AG04450 (cell line): ENCODE results near the gene STK17A. TPM values are rescaled to one million over a fixed set of nuclear protein-coding genes. Genes with fewer than 3 reads are reported as not detected.

Experiments
- CTCF ChIA-PET: fragments of 300-600, 350-600 bp; formaldehyde crosslinking; extraction: SDS; loops from one replicate; lab custom pipeline; 2022; ENCODE audit warnings: antibody characterized with exemption, inconsistent platforms; lab: Charles Lee
- POLR2A ChIA-PET: fragments of 350-600 bp; formaldehyde crosslinking; extraction: SDS; loops from one replicate; lab custom pipeline; 2021; ENCODE audit warnings: antibody characterized with exemption, inconsistent platforms; lab: Yijun Ruan, JAX
- DNase-seq: peaks from one replicate; pipeline ENCODE4 v3.0.0-alpha.2; 2011; ENCODE audit warnings: low read depth, low spot score
- H3K27ac ChIP-seq: one replicate; pipeline ENCODE4 v1.5.1; 2012; ENCODE audit warnings: low read depth, low read length, control low read depth
- H3K27me3 ChIP-seq: one replicate; pipeline ENCODE4 v1.6.0; 2012; ENCODE audit warnings: low read length; ENCODE audit not compliant: control insufficient read depth, insufficient read depth
- H3K4me3 ChIP-seq: 2 replicates; pipeline ENCODE4 v1.5.1; 2011; ENCODE audit warnings: mild to moderate bottlenecking, low read depth, low read length, control low read depth
- H3K9me3 ChIP-seq: 2 replicates; pipeline ENCODE4 v1.5.1; 2012; ENCODE audit warnings: low read length; ENCODE audit not compliant: control insufficient read depth, insufficient read depth
- polyA plus RNA-seq: library from polyadenylated mRNA; depleted of rRNA; stranded (reverse); fragments of >200 nt; gene quantifications from 2 replicates; pipeline ENCODE4 v1.2.3, GENCODE V29; 2011
- TF ChIP-seq, protein P1 (sequence below): IDR thresholded peaks from 2 replicates; pipeline ENCODE4 v1.5.1; 2011; ENCODE audit warnings: low read depth, low read length, control low read depth, inconsistent platforms

The STK17A gene
- polyA plus RNA-seq, 1 experiment: 39.7 TPM

DNA sequence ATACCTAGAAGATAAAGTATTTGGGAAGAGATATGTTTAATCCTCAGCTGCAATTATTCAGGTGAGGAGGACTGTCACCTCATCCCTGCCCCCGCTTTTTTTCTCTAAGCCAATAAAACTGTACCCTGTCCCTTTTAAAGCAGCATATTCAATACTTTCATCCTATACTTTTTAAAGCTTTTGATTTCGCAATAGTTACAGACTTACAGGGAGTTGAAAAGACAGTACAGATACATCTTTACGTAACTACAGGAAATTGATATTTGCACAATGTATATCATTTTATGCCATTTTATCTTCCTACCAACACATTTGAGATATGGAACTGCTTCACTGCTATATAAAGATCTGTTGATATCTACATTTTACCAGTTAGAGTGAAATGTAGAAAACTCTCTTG lies 47.6 kb downstream of the STK17A start:
- Histone ChIP-seq H3K27ac (no peak overlapping the region), H3K9me3 (peaks cover 5% of the 10 kb centered on the region; the same call in 1 of the 2 replicates), H3K4me3 (no peak overlapping the region), H3K27me3 (no peaks in the 10 kb centered on the region)
- ChIA-PET CTCF (interaction anchor here (1.9 to 3.5 kb wide), 2 partner anchors 48 to 69 kb away, joined by 10 to 14 read pairs; partner anchors contain the start of gene STK17A), POLR2A (no interaction called here)
- TF ChIP-seq, protein P1, sequence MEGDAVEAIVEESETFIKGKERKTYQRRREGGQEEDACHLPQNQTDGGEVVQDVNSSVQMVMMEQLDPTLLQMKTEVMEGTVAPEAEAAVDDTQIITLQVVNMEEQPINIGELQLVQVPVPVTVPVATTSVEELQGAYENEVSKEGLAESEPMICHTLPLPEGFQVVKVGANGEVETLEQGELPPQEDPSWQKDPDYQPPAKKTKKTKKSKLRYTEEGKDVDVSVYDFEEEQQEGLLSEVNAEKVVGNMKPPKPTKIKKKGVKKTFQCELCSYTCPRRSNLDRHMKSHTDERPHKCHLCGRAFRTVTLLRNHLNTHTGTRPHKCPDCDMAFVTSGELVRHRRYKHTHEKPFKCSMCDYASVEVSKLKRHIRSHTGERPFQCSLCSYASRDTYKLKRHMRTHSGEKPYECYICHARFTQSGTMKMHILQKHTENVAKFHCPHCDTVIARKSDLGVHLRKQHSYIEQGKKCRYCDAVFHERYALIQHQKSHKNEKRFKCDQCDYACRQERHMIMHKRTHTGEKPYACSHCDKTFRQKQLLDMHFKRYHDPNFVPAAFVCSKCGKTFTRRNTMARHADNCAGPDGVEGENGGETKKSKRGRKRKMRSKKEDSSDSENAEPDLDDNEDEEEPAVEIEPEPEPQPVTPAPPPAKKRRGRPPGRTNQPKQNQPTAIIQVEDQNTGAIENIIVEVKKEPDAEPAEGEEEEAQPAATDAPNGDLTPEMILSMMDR: no peak
- no peak for DNase-seq

DNA sequence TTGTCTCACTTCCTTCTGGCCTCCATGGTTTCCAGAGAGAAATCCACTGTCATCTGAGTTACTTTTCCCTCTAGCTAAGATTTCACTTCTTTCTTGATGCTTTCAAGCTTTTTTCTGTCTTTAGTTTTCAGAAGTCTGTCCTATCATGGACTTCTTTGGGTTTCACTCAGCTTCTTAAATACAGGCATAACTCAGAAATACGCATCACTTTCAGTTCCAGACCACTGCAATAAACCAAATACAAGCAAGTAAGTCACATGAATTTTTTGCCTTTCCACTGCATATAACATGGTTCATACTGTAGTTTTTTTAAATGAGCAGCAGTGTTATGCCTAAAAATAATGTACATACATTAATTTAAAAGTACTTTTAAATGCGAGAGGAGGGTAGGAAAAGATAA lies 48.7 kb downstream of the STK17A start:
- peaks cover 5% of the 10 kb centered on the region; the same call in 1 of the 2 replicates for H3K9me3 ChIP-seq
- TF ChIP-seq, protein P1: no peak
- POLR2A ChIA-PET: no interaction called here
- no peak overlapping the region for H3K27ac ChIP-seq
- H3K27me3 ChIP-seq: no peaks in the 10 kb centered on the region
- DNase-seq: no peak
- CTCF ChIA-PET: interaction anchor here (0.8 kb wide), 1 partner anchor 19 kb away, joined by 3 read pairs; no protein-coding TSS in a partner anchor
- H3K4me3 ChIP-seq: no peak overlapping the region

DNA sequence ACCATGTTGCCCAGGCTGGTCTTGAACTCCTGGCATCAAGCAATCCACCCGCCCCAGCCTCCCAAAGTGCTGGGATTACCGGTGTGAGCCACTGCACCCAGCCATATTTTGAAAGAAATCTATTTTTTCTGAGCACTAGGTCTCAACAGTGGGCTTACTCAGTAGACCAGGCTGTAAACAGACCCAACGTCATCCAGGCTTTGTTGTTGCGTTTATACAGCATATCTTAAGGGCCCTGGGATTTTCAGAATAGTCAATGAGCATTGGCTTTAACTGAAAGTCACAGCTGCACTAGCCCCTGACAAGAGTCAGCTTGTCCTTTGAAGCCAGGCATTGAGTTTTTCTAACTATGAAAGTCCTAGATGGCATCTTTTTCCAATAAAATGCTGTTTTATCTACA lies 49.8 kb downstream of the STK17A start:
- peaks cover 5% of the 10 kb centered on the region; the same call in 1 of the 2 replicates for H3K9me3 ChIP-seq
- TF ChIP-seq, protein P1: no peak
- no peak overlapping the region for H3K27ac ChIP-seq
- DNase-seq: no peak
- CTCF ChIA-PET: interaction anchor here (1.4 to 1.7 kb wide), 2 partner anchors 50 to 68 kb away, joined by 6 read pairs; partner anchors contain the start of gene STK17A
- POLR2A ChIA-PET: interaction anchor here (0.6 kb wide), 1 partner anchor 24 kb away, joined by 3 read pairs; no protein-coding TSS in a partner anchor
- H3K27me3 ChIP-seq: no peaks in the 10 kb centered on the region
- H3K4me3 ChIP-seq: no peak overlapping the region

DNA sequence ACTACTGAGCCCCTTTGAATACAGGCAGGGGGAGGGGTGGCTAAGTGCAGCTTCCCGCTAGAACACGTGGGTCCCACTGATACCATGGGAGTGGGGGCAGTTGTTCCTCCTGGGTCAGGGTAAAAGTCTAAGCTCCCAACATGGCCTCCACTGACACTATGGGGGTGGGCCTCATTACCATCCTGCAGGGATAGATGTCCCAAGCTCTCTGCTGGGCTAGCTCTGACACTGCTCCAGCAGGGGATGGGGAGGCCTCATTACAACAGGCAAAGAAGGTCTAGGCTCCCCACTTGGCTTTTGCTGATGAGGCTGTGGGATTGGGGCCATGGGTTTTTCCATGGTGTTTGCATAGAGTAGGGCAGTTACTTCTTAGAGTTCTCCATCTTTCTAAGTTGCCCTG lies 51.5 kb downstream of the STK17A start:
- CTCF ChIA-PET: interaction anchor here (1.2 to 1.7 kb wide), 3 partner anchors 52 to 66 kb away, joined by 4 to 6 read pairs (median 6); partner anchors contain the start of gene STK17A

DNA sequence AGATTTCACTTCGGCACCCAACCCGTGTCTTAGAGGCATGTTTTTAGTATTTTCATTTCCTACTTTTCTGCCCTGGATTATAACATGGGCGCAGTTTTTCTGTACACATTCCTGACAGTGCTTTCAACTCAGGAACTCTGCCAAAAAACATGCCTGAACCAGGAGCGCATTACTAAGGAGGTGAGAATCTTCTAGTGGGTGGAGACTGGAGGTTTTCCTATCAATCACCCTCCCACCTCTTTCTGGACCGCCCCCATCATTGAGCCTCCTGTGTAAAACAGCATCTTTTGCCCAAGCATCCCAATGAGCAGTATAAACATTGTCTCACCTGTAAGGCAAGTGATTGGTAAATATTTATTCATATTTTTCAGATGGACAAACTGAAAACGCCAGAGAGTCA lies 53.2 kb downstream of the STK17A start:
- no peaks in the 10 kb centered on the region for H3K27me3 ChIP-seq
- TF ChIP-seq, protein P1: no peak
- H3K27ac ChIP-seq: peak overlapping the region; percentile 41
- no peak overlapping the region for H3K4me3 ChIP-seq
- H3K9me3 ChIP-seq: peaks cover 5% of the 10 kb centered on the region; the same call in 1 of the 2 replicates
- POLR2A ChIA-PET: no interaction called here
- CTCF ChIA-PET: no interaction called here
- no peak for DNase-seq

More for the DNA sequence above, 51.5 kb downstream of the STK17A start:
- no peak overlapping the region for H3K4me3 ChIP-seq
- no peaks in the 10 kb centered on the region for H3K27me3 ChIP-seq
- POLR2A ChIA-PET: no interaction called here
- no peak for DNase-seq
- H3K9me3 ChIP-seq: peaks cover 5% of the 10 kb centered on the region; the same call in 1 of the 2 replicates
- no peak overlapping the region for H3K27ac ChIP-seq
- TF ChIP-seq, protein P1: no peak
